Astrocyte (in vitro differentiated cells and primary cell): ENCODE measurements around the gene CACNA2D1.

Experiments used
- EZH2 ChIP-seq: IDR thresholded peaks from 2 replicates; pipeline ENCODE4 v1.6.1; 2012; ENCODE audit warnings: mild to moderate bottlenecking, low read length, inconsistent platforms; ENCODE audit not compliant: insufficient read depth
- TF ChIP-seq, protein P1 (sequence below): IDR thresholded peaks from 2 replicates; pipeline ENCODE4 v1.5.1; 2011; ENCODE audit warnings: low read depth, mild to moderate bottlenecking, inconsistent platforms, low read length, moderate library complexity; ENCODE audit not compliant: insufficient read depth

DNA sequence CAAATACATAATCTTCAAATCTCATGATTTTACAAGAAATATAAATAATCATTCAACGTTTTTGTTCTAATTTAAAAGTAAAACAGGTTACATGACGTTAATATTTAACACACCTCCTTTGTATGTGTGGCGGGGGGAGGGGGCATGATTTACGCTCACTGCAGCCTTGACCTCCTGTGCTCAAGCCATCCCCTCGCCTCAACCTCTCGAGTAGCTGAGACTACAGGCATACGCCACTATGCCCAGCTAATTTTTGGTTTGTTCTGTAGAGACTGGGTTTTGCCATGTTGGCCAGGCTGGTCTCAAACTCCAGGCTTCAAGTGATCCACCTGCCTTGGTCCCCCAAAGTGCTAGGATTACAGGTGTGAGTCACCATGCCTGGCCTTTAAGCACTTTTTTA lies 7.2 kb upstream of the CACNA2D1 start:
- TF ChIP-seq EZH2: no peak
- TF ChIP-seq, protein P1, sequence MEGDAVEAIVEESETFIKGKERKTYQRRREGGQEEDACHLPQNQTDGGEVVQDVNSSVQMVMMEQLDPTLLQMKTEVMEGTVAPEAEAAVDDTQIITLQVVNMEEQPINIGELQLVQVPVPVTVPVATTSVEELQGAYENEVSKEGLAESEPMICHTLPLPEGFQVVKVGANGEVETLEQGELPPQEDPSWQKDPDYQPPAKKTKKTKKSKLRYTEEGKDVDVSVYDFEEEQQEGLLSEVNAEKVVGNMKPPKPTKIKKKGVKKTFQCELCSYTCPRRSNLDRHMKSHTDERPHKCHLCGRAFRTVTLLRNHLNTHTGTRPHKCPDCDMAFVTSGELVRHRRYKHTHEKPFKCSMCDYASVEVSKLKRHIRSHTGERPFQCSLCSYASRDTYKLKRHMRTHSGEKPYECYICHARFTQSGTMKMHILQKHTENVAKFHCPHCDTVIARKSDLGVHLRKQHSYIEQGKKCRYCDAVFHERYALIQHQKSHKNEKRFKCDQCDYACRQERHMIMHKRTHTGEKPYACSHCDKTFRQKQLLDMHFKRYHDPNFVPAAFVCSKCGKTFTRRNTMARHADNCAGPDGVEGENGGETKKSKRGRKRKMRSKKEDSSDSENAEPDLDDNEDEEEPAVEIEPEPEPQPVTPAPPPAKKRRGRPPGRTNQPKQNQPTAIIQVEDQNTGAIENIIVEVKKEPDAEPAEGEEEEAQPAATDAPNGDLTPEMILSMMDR: no peak
